H7 (cell line): ENCODE results near the gene FAM76A. TPM values are rescaled to one million over a fixed set of nuclear protein-coding genes. Genes with fewer than 3 reads are reported as not detected.
"Not testable (repeated sequence)": the region's sequence is repeated elsewhere in the genome, so short reads cannot be mapped to it uniquely, and the experiment has no call there.

Experiments used
- DNase-seq: peaks from one replicate; pipeline ENCODE4 v3.0.0; 2012
- H3K27me3 ChIP-seq: 2 replicates; pipeline ENCODE4 v1.6.0; 2011; ENCODE audit warnings: mild to moderate bottlenecking, low read length; ENCODE audit not compliant: control insufficient read depth, insufficient read depth
- H3K36me3 ChIP-seq: replicated peaks from 2 replicates; pipeline ENCODE4 v1.5.1; 2011; ENCODE audit warnings: low read length; ENCODE audit not compliant: control insufficient read depth, insufficient read depth
- H3K4me3 ChIP-seq: 2 replicates; pipeline ENCODE4 v1.5.1; 2011; ENCODE audit warnings: low read depth, mild to moderate bottlenecking, control low read depth, low read length, moderate library complexity; ENCODE audit not compliant: insufficient read depth
- total RNA-seq: library from RNA; depleted of rRNA; stranded (reverse); fragments of >200 nt; shearing (Covaris generic); gene quantifications from 2 replicates; pipeline ENCODE4 v1.2.3, GENCODE V29; 2014; rRNA removed

Gene FAM76A
- total RNA-seq = 14.7 and 27.1 TPM in 2 replicates

- Histone ChIP-seq H3K36me3 (no peaks in the 10 kb centered on the region), H3K4me3 (peak within 1 kb of the TSS; percentile 77)
- DNase-seq = peak; percentile 99
Observed at GRCh38 chr1:27725374-27726172, at the start of gene FAM76A. Gene FAM76A, plus strand, starts transcription at chr1:27725961. Its CDS starts 120 bp downstream, at chr1:27726081.

GRCh38 chr1:27676410-27676809 is 49.4 kb upstream of the FAM76A start:
- no peak for DNase-seq
- Histone ChIP-seq H3K4me3 (no peak overlapping the region), H3K36me3 (no peaks in the 10 kb centered on the region), H3K27me3 (no peaks in the 10 kb centered on the region)

More at GRCh38 chr1:27725374-27726172, at the start of gene FAM76A:
- peaks cover 3% of the 10 kb centered on the region for H3K27me3 ChIP-seq

GRCh38 chr1:27678747-27679146 is 47.0 kb upstream of the FAM76A start:
- Histone ChIP-seq H3K27me3 (no peaks in the 10 kb centered on the region), H3K36me3 (no peaks in the 10 kb centered on the region), H3K4me3 (no peak overlapping the region)
- no peak for DNase-seq

- DNase-seq, H3K4me3 ChIP-seq, H3K27me3 ChIP-seq, H3K36me3 ChIP-seq: not testable (repeated sequence)
Observed at GRCh38 chr1:27680225-27680791, 45.5 kb upstream of the FAM76A start.

DNA sequence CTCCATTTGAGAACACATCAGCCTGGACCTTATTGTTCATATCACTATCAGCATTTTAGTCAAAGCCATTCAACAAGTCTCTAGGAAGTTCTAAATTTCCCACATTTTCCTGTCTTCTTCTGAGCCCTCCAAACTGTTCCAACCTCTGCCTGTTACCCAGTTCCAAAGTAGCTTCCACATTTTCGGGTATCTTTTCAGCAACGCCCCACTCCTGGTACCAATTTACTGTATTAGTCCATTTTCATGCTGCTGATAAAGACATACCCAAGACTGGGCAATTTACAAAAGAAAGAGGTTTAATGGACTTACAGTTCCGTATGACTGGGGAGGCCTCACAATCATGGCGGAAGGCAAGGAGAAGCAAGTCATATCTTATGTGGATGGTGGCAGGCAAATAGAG is 44.2 kb upstream of the FAM76A start:
- not testable (repeated sequence) for H3K4me3 ChIP-seq, DNase-seq, H3K27me3 ChIP-seq

GRCh38 chr1:27682351-27682944 is 43.3 kb upstream of the FAM76A start:
- H3K36me3 ChIP-seq = no peaks in the 10 kb centered on the region

More for the DNA sequence above, 44.2 kb upstream of the FAM76A start:
- not testable (repeated sequence) for H3K36me3 ChIP-seq

GRCh38 chr1:27684176-27684575 is 41.6 kb upstream of the FAM76A start:
- no peaks in the 10 kb centered on the region for H3K27me3 ChIP-seq
- DNase-seq = no peak
- no peaks in the 10 kb centered on the region for H3K36me3 ChIP-seq
- H3K4me3 ChIP-seq = no peak overlapping the region

More at GRCh38 chr1:27682351-27682944, 43.3 kb upstream of the FAM76A start:
- Histone ChIP-seq H3K27me3 (no peaks in the 10 kb centered on the region), H3K4me3 (no peak overlapping the region)
- DNase-seq = no peak

- peak; percentile 67 for DNase-seq
Observed at GRCh38 chr1:27686223-27686990, 39.4 kb upstream of the FAM76A start.

DNA sequence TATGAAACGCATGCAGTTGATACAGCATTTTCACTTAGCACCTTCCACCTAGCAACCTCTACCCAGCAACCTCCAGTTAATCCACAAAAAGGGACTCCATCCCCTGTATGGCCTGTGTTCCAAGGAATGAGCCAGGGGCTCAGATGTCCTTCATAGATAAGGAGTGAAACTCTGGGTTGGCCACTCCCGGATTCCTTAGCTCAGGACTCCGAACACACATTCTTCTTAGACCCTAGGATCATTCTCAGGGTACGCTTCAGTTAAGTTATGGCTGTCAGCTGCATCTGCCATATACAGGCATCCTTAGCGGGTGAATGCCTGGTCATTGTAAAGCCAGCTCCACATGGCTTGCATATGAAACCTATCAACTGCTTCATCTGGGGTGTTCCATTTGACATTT is 37.9 kb upstream of the FAM76A start:
- no peaks in the 10 kb centered on the region for H3K27me3 ChIP-seq
- no peak for DNase-seq
- H3K36me3 ChIP-seq = no peaks in the 10 kb centered on the region

More at GRCh38 chr1:27686223-27686990, 39.4 kb upstream of the FAM76A start:
- Histone ChIP-seq H3K36me3 (no peaks in the 10 kb centered on the region), H3K27me3 (no peaks in the 10 kb centered on the region), H3K4me3 (no peak overlapping the region)

GRCh38 chr1:27689423-27690173 is 36.2 kb upstream of the FAM76A start:
- no peaks in the 10 kb centered on the region for H3K27me3 ChIP-seq

More for the DNA sequence above, 37.9 kb upstream of the FAM76A start:
- no peak overlapping the region for H3K4me3 ChIP-seq

DNA sequence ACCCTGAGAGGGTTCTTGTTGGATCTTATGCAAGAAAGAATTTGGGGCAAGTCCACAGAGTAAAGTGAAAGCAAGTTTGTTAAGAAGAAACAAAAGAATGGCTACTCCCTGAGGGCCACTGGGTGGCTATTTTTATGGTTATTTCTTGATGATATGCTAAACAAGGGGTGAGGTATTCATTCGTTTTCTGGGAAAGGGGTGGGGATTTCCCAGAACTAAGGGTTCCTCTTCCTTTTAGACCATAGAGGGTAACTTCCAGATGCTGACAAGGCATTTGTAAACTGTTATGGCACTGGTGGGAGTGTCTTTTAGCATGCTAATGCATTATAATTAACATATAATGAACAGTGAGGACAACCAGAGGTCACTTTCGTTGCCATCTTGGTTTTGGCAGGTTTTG is 35.6 kb upstream of the FAM76A start:
- DNase-seq = no peak
- H3K27me3 ChIP-seq = no peaks in the 10 kb centered on the region
- H3K4me3 ChIP-seq = no peak overlapping the region
- no peaks in the 10 kb centered on the region for H3K36me3 ChIP-seq

More at GRCh38 chr1:27689423-27690173, 36.2 kb upstream of the FAM76A start:
- Histone ChIP-seq H3K4me3 (no peak overlapping the region), H3K36me3 (no peaks in the 10 kb centered on the region)
- no peak for DNase-seq

GRCh38 chr1:27696835-27697234 is 28.9 kb upstream of the FAM76A start:
- not testable (repeated sequence) for DNase-seq, H3K27me3 ChIP-seq, H3K4me3 ChIP-seq, H3K36me3 ChIP-seq

DNA sequence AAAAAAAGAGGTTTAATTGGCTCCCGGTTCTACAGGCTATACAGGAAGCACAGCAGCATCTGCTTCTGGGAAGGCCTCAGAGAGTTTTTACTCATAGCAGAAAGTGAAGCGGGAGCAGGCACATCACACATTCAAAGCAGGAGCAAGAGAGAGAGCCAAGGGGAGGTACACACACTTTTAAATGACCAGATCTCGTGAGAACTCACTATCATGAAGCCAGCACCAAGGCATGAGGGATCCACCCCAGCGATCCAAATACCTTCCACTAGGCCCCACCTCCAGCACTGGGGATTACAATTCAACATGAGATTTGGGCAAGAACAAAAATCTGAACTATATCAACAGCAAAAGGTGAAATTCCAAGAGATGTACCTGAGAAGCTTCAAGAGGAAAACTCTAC is 20.8 kb upstream of the FAM76A start:
- Histone ChIP-seq H3K27me3 (no peaks in the 10 kb centered on the region), H3K4me3 (no peak overlapping the region), H3K36me3 (no peaks in the 10 kb centered on the region)
- no peak for DNase-seq

DNA sequence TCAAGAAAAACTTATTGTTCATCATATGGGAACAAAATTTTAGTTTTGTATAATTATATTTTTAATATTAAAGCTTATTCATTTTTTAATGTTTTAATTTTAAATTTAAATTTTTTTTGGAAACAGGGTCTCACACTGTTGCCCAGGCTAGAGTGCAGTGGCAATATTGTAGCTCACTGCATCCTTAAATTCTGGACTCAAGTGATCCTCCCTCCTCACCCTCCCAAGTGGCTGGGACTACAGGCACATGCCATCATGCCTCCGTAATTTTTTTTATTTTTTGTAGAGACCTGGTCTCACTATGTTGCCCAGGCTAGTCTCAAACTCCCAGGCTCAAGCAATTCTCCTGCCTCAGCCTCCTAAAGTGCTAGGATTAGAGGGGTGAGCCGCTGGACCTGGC is 20.2 kb upstream of the FAM76A start:
- no peaks in the 10 kb centered on the region for H3K36me3 ChIP-seq
- DNase-seq = no peak
- no peak overlapping the region for H3K4me3 ChIP-seq
- no peaks in the 10 kb centered on the region for H3K27me3 ChIP-seq
